Measurements from ENCODE around the gene DDN. TPM values are rescaled to one million over a fixed set of nuclear protein-coding genes. Genes with fewer than 3 reads are reported as not detected.

DDN gene
- total RNA-seq, 2 experiments from 2014 or later, result 0.38 to 0.66 TPM

- Mint-ChIP-seq H3K4me1 (peaks cover 42% of the 10 kb centered on the region), H3K27me3 (peaks cover 77% of the 10 kb centered on the region), H3K27ac (no peak overlapping the region), H3K9me3 (ENCODE audit: low read depth) (no peaks in the 10 kb centered on the region), H3K36me3 (no peaks in the 10 kb centered on the region), H3K4me3 (peak overlapping the region; percentile 75)
- DNase-seq (no peak), ATAC-seq (no peak)
- CTCF ChIA-PET, result interaction anchor here (1.0 to 39.1 kb wide), 10 partner anchors 9 to 253 kb away, joined by 3 to 921 read pairs (median 3); partner anchors contain the start of genes ARF3, DDN, DDX23 and RHEBL1
Observed at GRCh38 chr12:48982397-48983080, 16.6 kb downstream of the DDN start.

DNA sequence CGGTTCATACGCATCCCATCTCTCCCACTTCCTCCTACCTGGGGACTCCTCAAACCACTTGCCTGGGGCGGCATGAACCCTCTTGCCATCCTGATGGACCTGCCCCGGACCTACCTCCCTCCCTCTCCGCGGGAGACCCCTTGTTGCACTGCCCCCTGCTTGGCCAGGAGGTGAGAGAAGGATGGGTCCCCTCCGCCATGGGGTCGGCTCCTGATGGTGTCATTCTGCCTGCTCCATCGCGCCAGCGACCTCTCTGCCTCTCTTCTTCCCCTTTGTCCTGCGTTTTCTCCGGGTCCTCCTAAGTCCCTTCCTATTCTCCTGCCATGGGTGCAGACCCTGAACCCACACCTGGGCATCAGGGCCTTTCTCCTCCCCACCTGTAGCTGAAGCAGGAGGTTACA lies 17.4 kb downstream of the DDN start:
- Mint-ChIP-seq H3K27me3 (peaks cover 77% of the 10 kb centered on the region), H3K27ac (peak overlapping the region; percentile 77), H3K4me1 (peaks cover 50% of the 10 kb centered on the region), H3K4me3 (peak overlapping the region; percentile 75), H3K9me3 (ENCODE audit: low read depth) (no peaks in the 10 kb centered on the region), H3K36me3 (no peaks in the 10 kb centered on the region)
- CTCF ChIA-PET, result interaction anchor here (0.8 to 39.1 kb wide), 11 partner anchors 9 to 129 kb away, joined by 3 to 921 read pairs (median 4); partner anchors contain the start of genes ARF3, DDN, DDX23 and DHH
- ATAC-seq (no peak), DNase-seq (no peak)

DNA sequence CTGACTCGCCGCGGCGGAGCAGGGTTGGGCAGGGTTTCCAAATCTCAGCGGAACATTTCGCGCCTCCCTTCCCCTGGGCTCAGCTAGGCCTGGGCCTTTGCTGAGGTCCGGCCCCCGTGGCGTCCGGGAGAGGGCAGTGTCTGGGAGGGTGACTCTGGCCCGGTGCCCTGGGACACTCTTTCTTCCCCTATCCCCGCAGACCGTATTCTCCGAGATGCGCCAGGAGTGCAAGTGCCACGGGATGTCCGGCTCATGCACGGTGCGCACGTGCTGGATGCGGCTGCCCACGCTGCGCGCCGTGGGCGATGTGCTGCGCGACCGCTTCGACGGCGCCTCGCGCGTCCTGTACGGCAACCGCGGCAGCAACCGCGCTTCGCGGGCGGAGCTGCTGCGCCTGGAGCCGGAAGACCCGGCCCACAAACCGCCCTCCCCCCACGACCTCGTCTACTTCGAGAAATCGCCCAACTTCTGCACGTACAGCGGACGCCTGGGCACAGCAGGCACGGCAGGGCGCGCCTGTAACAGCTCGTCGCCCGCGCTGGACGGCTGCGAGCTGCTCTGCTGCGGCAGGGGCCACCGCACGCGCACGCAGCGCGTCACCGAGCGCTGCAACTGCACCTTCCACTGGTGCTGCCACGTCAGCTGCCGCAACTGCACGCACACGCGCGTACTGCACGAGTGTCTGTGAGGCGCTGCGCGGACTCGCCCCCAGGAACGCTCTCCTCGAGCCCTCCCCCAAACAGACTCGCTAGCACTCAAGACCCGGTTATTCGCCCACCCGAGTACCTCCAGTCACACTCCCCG lies 18.0 kb downstream of the DDN start:
- Mint-ChIP-seq H3K4me1 (peaks cover 50% of the 10 kb centered on the region), H3K27ac (peak overlapping the region; percentile 77), H3K4me3 (peak overlapping the region; percentile 75), H3K36me3 (no peaks in the 10 kb centered on the region), H3K9me3 (ENCODE audit: low read depth) (no peaks in the 10 kb centered on the region), H3K27me3 (peaks cover 80% of the 10 kb centered on the region)
- CTCF ChIA-PET, result interaction anchor here (0.8 to 39.1 kb wide), 9 partner anchors 10 to 128 kb away, joined by 3 to 921 read pairs (median 16); partner anchors contain the start of genes ARF3, DDN, DDX23 and DHH
- DNase-seq, result peak; percentile 68
- ATAC-seq, result peak; percentile 32

DNA sequence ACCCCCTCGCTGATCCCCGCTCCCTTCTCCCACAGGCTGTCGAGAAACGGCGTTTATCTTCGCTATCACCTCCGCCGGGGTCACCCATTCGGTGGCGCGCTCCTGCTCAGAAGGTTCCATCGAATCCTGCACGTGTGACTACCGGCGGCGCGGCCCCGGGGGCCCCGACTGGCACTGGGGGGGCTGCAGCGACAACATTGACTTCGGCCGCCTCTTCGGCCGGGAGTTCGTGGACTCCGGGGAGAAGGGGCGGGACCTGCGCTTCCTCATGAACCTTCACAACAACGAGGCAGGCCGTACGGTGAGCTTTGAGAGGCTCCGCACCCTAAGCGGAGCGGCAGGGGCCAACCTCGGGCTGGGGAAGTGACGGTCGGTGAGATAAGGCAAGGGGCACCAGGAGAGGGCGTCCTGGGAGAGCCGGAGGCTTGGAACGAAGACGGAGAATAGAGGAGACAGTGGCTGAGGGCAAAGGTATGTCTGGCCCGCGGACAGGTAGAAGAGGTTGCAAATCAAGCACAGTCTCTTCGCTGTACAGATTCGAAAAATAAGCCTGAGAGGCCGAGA lies 18.7 kb downstream of the DDN start:
- ATAC-seq (peak; percentile 6), DNase-seq (peak; percentile 56)
- Mint-ChIP-seq H3K4me3 (peak overlapping the region; percentile 75), H3K9me3 (ENCODE audit: low read depth) (no peaks in the 10 kb centered on the region), H3K27me3 (peaks cover 81% of the 10 kb centered on the region), H3K36me3 (no peaks in the 10 kb centered on the region), H3K4me1 (peaks cover 50% of the 10 kb centered on the region), H3K27ac (peak overlapping the region; percentile 64)
- CTCF ChIA-PET, result interaction anchor here (0.9 to 39.1 kb wide), 12 partner anchors 10 to 131 kb away, joined by 3 to 921 read pairs (median 17); partner anchors contain the start of genes ARF3, DDN, DDX23 and FKBP11

- CTCF ChIA-PET, result interaction anchor here (0.8 to 39.1 kb wide), 18 partner anchors 10 to 151 kb away, joined by 3 to 921 read pairs (median 4); partner anchors contain the start of genes ARF3, DDN, DDX23 and FKBP11
- no peaks in the 10 kb centered on the region for H3K9me3 Mint-ChIP-seq (ENCODE audit: low read depth)
- H3K4me3 Mint-ChIP-seq, result peak overlapping the region; percentile 75
- no peaks in the 10 kb centered on the region for H3K36me3 Mint-ChIP-seq
- H3K4me1 Mint-ChIP-seq, result peaks cover 50% of the 10 kb centered on the region
- DNase-seq (peak; percentile 74), ATAC-seq (peak; percentile 49)
- peak overlapping the region; percentile 64 for H3K27ac Mint-ChIP-seq
- peaks cover 81% of the 10 kb centered on the region for H3K27me3 Mint-ChIP-seq
Observed at GRCh38 chr12:48979602-48980388, 19.4 kb downstream of the DDN start.

- no peaks in the 10 kb centered on the region for H3K9me3 Mint-ChIP-seq (ENCODE audit: low read depth)
- no peaks in the 10 kb centered on the region for H3K36me3 Mint-ChIP-seq
- peaks cover 50% of the 10 kb centered on the region for H3K4me1 Mint-ChIP-seq
- H3K27ac Mint-ChIP-seq, result peak overlapping the region; percentile 64
- H3K4me3 Mint-ChIP-seq, result peak overlapping the region; percentile 75
- peaks cover 82% of the 10 kb centered on the region for H3K27me3 Mint-ChIP-seq
- DNase-seq (no peak), ATAC-seq (peak; percentile 6)
- CTCF ChIA-PET, result interaction anchor here (0.7 to 39.1 kb wide), 27 partner anchors 9 to 187 kb away, joined by 3 to 921 read pairs (median 4); partner anchors contain the start of genes ARF3, DDN, DDX23 and DHH
Observed at GRCh38 chr12:48978741-48979601, 20.2 kb downstream of the DDN start.

DNA sequence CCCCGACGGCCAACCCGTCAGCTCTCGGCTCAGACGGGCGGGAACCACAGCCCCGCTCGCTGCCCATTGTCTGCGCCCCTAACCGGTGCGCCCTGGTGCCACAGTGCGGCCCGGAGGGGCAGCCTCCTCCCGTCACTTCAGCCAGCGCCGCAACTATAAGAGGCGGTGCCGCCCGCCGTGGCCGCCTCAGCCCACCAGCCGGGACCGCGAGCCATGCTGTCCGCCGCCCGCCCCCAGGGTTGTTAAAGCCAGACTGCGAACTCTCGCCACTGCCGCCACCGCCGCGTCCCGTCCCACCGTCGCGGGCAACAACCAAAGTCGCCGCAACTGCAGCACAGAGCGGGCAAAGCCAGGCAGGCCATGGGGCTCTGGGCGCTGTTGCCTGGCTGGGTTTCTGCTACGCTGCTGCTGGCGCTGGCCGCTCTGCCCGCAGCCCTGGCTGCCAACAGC lies 20.9 kb downstream of the DDN start, which contains the start of gene WNT1:
TSS of gene WNT1 (plus strand) at position 32 of the 450 bp plus-strand sequence. CDS start at position 361, 329 bp downstream.
- peak; percentile 1 for ATAC-seq
- no peaks in the 10 kb centered on the region for H3K36me3 Mint-ChIP-seq
- no peaks in the 10 kb centered on the region for H3K9me3 Mint-ChIP-seq (ENCODE audit: low read depth)
- peak within 1 kb of the TSS; percentile 75 for H3K4me3 Mint-ChIP-seq
- H3K27ac Mint-ChIP-seq, result no peak within 1 kb of the TSS
- peaks cover 81% of the 10 kb centered on the region for H3K27me3 Mint-ChIP-seq
- CTCF ChIA-PET, result interaction anchor here (0.7 to 39.1 kb wide), 26 partner anchors 8 to 188 kb away, joined by 3 to 921 read pairs (median 4); partner anchors contain the start of genes ARF3, DDN, DDX23 and DHH
- DNase-seq, result no peak
- peaks cover 50% of the 10 kb centered on the region for H3K4me1 Mint-ChIP-seq

- CTCF ChIA-PET, result interaction anchor here (0.7 to 39.1 kb wide), 30 partner anchors 8 to 258 kb away, joined by 3 to 921 read pairs (median 4); partner anchors contain the start of genes ARF3, DDN, DDX23 and DHH
- peaks cover 56% of the 10 kb centered on the region for H3K4me1 Mint-ChIP-seq
Observed at GRCh38 chr12:48977290-48978281, 21.6 kb downstream of the DDN start.

GRCh38 chr12:48973941-48974673 lies 25.1 kb downstream of the DDN start:
- no peak for ATAC-seq
- DNase-seq, result peak; percentile 62
- Mint-ChIP-seq H3K27ac (no peak overlapping the region), H3K27me3 (peaks cover 89% of the 10 kb centered on the region), H3K4me3 (no peak overlapping the region), H3K36me3 (peaks cover 2% of the 10 kb centered on the region), H3K4me1 (peaks cover 51% of the 10 kb centered on the region), H3K9me3 (ENCODE audit: low read depth) (no peaks in the 10 kb centered on the region)
- CTCF ChIA-PET, result interaction anchor here (0.6 to 39.1 kb wide), 6 partner anchors 12 to 122 kb away, joined by 3 to 921 read pairs (median 5); partner anchors contain the start of genes ARF3, DDN, DDX23 and WNT1

More at GRCh38 chr12:48977290-48978281, 21.6 kb downstream of the DDN start:
- Mint-ChIP-seq H3K4me3 (peak overlapping the region; percentile 22), H3K9me3 (ENCODE audit: low read depth) (no peaks in the 10 kb centered on the region), H3K36me3 (no peaks in the 10 kb centered on the region), H3K27ac (no peak overlapping the region), H3K27me3 (peaks cover 84% of the 10 kb centered on the region)
- DNase-seq, result peak; percentile 81
- peak; percentile 62 for ATAC-seq

DNA sequence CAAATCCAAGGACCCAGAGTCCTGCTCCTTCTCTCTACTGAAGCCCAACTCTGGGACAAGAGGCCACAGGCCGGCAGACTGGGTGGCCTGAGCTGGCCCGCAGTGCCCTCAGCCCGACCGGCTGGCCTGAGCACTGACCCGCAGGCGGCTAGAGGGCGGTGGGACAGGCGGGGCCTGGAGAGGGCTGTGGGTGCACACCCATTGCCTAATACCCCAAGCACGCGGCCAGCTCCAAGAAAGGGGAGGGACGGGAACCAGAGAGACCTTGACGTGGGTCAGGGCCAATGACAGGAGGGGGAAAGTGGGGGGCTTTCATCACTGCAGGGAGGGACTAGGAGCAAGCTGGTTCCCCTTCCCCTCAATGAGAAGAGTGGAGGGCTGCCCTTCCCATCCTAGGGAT lies 25.6 kb downstream of the DDN start:
- no peak overlapping the region for H3K4me3 Mint-ChIP-seq
- H3K27ac Mint-ChIP-seq, result no peak overlapping the region
- peaks cover 2% of the 10 kb centered on the region for H3K36me3 Mint-ChIP-seq
- ATAC-seq, result no peak
- no peak for DNase-seq
- H3K4me1 Mint-ChIP-seq, result peaks cover 45% of the 10 kb centered on the region
- CTCF ChIA-PET, result interaction anchor here (0.6 to 39.1 kb wide), 5 partner anchors 16 to 121 kb away, joined by 3 to 921 read pairs (median 5); partner anchors contain the start of genes ARF3, DDN, DDX23 and WNT1
- H3K9me3 Mint-ChIP-seq (ENCODE audit: low read depth), result no peaks in the 10 kb centered on the region
- H3K27me3 Mint-ChIP-seq, result peaks cover 89% of the 10 kb centered on the region
